Measurements from ENCODE around the gene EMP2.

GRCh38 chr16:10519297-10519696, 61.1 kb downstream of the EMP2 start:
- TF ChIP-seq CTCF (conservative IDR thresholded peaks at IDR 0.05 in 1 of 2, IDR thresholded peaks at IDR 0.05 in 1 of 2; ENCODE audit: low read depth in 1 of 2, low read length in 2 of 2) (no peak), EZH2 (IDR thresholded peaks at IDR 0.05; ENCODE audit: low read length, missing control alignments) (no peak)

Measured in fibroblast of lung (primary cell).